Effector CD8-positive, alpha-beta T cell (primary cell): Measurements from ENCODE around the gene ASB18.
"Not testable (repeated sequence)": the region's sequence is repeated elsewhere in the genome, so short reads cannot be mapped to it uniquely, and the experiment has no call there.

ENCODE experiments used
- DNase-seq: peaks from one replicate; lab custom pipeline; 2025; lab: John Stamatoyannopoulos, UW

ASB18 gene

GRCh38 chr2:236286873-236287545 lies 22.8 kb upstream of the ASB18 start:
- no peak for DNase-seq

GRCh38 chr2:236284208-236284607 lies 20.0 kb upstream of the ASB18 start:
- DNase-seq, result no peak

- no peak for DNase-seq
Observed at GRCh38 chr2:236282406-236282805, 18.2 kb upstream of the ASB18 start.

- DNase-seq, result no peak
Observed at GRCh38 chr2:236281423-236281822, 17.2 kb upstream of the ASB18 start.

- no peak for DNase-seq
Observed at GRCh38 chr2:236273126-236273525, 8.9 kb upstream of the ASB18 start.

- DNase-seq, result no peak
Observed at GRCh38 chr2:236271851-236272250, 7.6 kb upstream of the ASB18 start.

- not testable (repeated sequence) for DNase-seq
Observed at GRCh38 chr2:236269876-236270275, 5.7 kb upstream of the ASB18 start.

GRCh38 chr2:236265675-236266074 lies 1.5 kb upstream of the ASB18 start:
- DNase-seq, result no peak

GRCh38 chr2:236262238-236262637 lies 2.0 kb downstream of the ASB18 start:
- no peak for DNase-seq

GRCh38 chr2:236261452-236261851 lies 2.8 kb downstream of the ASB18 start:
- DNase-seq, result no peak

GRCh38 chr2:236259371-236259770 lies 4.8 kb downstream of the ASB18 start:
- DNase-seq, result no peak

GRCh38 chr2:236257575-236257974 lies 6.6 kb downstream of the ASB18 start:
- DNase-seq, result no peak

- DNase-seq, result no peak
Observed at GRCh38 chr2:236257136-236257535, 7.1 kb downstream of the ASB18 start.

GRCh38 chr2:236256366-236256985 lies 7.7 kb downstream of the ASB18 start:
- no peak for DNase-seq

- no peak for DNase-seq
Observed at GRCh38 chr2:236254674-236255073, 9.5 kb downstream of the ASB18 start.

- DNase-seq, result no peak
Observed at GRCh38 chr2:236254001-236254400, 10.2 kb downstream of the ASB18 start.

GRCh38 chr2:236252602-236253001 lies 11.6 kb downstream of the ASB18 start:
- DNase-seq, result no peak

GRCh38 chr2:236250909-236251579 lies 13.2 kb downstream of the ASB18 start:
- DNase-seq, result no peak

- DNase-seq, result no peak
Observed at GRCh38 chr2:236250286-236250685, 13.9 kb downstream of the ASB18 start.

- no peak for DNase-seq
Observed at GRCh38 chr2:236249066-236249465, 15.1 kb downstream of the ASB18 start.

- DNase-seq, result no peak
Observed at GRCh38 chr2:236246711-236247246, 17.4 kb downstream of the ASB18 start.

- no peak for DNase-seq
Observed at GRCh38 chr2:236244256-236244655, 19.9 kb downstream of the ASB18 start.

- no peak for DNase-seq
Observed at GRCh38 chr2:236242057-236242495, 22.1 kb downstream of the ASB18 start.
